CD4-positive, alpha-beta memory T cell (primary cell): ENCODE data around the gene LYRM4. TPM values are rescaled to one million over a fixed set of nuclear protein-coding genes. Genes with fewer than 3 reads are reported as not detected.
A peak's percentile ranks its signal among the peaks of the same experiment; 100 is the strongest.

Source experiments
- CTCF ChIA-PET: fragments of 350-600 bp; sonication (Branson Sonifier 250); formaldehyde crosslinking; loops from one replicate; lab custom pipeline; 2021; ENCODE audit warnings: inconsistent platforms; ENCODE audit not compliant: partially characterized antibody; lab: Charles Lee
- POLR2A ChIA-PET: fragments of 350-600 bp; sonication (Branson Sonifier 250); formaldehyde crosslinking; loops from one replicate; lab custom pipeline; 2021; ENCODE audit not compliant: partially characterized antibody; lab: Charles Lee
- DNase-seq, 5 donors: peaks; one replicate each; pipeline versions ENCODE4 v3.0.0 to v3.0.0-alpha.2; 2020 to 2022; ENCODE audit warnings: mixed read lengths in 1 of 5
- H3K27ac ChIP-seq: one replicate; pipeline ENCODE4 v1.7.0; 2013; ENCODE audit warnings: low read depth, low read length
- H3K27me3 ChIP-seq: 2 replicates; pipeline ENCODE4 v1.7.0; 2013; ENCODE audit warnings: mild to moderate bottlenecking, low read length, moderate library complexity; ENCODE audit not compliant: insufficient read depth
- H3K36me3 ChIP-seq: 2 replicates; pipeline ENCODE4 v1.7.0; 2013; ENCODE audit warnings: mild to moderate bottlenecking, low read length, moderate library complexity; ENCODE audit not compliant: insufficient read depth
- H3K4me1 ChIP-seq: 2 replicates; pipeline ENCODE4 v1.7.0; 2013; ENCODE audit warnings: mild to moderate bottlenecking, low read length, moderate library complexity; ENCODE audit not compliant: insufficient read depth
- H3K4me3 ChIP-seq, 2 donors: one replicate each; pipeline ENCODE4 v1.7.0; 2013; ENCODE audit warnings: low read length in 2 of 2, mild to moderate bottlenecking in 1 of 2
- H3K9me3 ChIP-seq, 2 donors: one replicate each; pipeline ENCODE4 v1.7.0; 2013; ENCODE audit warnings: low read length in 2 of 2, control low read depth in 1 of 2; ENCODE audit not compliant: control insufficient read depth in 1 of 2
- H3K27ac Mint-ChIP-seq, 7 donors: one replicate each; pipeline ENCODE4 v1.8.0; 2020 to 2021; ENCODE audit warnings: mixed read lengths in 7 of 7, mild to moderate bottlenecking in 6 of 7, inconsistent platforms in 3 of 7, moderate library complexity in 3 of 7
- H3K27me3 Mint-ChIP-seq, 2 donors: one replicate each; pipeline ENCODE4 v1.8.0; 2020 to 2021; ENCODE audit warnings: mixed read lengths in 2 of 2
- H3K36me3 Mint-ChIP-seq, 2 donors: one replicate each; pipeline ENCODE4 v1.8.0; 2020 to 2021; ENCODE audit warnings: mixed read lengths in 2 of 2, inconsistent platforms in 1 of 2, mild to moderate bottlenecking in 1 of 2
- H3K4me1 Mint-ChIP-seq, 4 donors: one replicate each; pipeline ENCODE4 v1.8.0; 2020 to 2021; ENCODE audit warnings: mixed read lengths in 4 of 4, mild to moderate bottlenecking in 1 of 4
- H3K4me3 Mint-ChIP-seq, 8 donors: one replicate each; pipeline ENCODE4 v1.8.0; 2020 to 2021; ENCODE audit warnings: mixed read lengths in 8 of 8, mild to moderate bottlenecking in 7 of 8, moderate library complexity in 6 of 8, inconsistent platforms in 3 of 8
- H3K9me3 Mint-ChIP-seq, 8 donors: one replicate each; pipeline ENCODE4 v1.8.0; 2020 to 2021; ENCODE audit warnings: mixed read lengths in 8 of 8, mild to moderate bottlenecking in 5 of 8, inconsistent platforms in 3 of 8, moderate library complexity in 1 of 8
- intact Hi-C: fragments of 100-400 bp; cut with micrococcal nuclease; formaldehyde crosslinking; loops from one replicate; pipeline ENCODE4 v1.15.1; 2023
- polyA plus RNA-seq, 2 donors: library from polyadenylated mRNA; unstranded; fragments of 300-500 nt; fragmentation: Illumina TruSeq; gene quantifications; one replicate each; pipeline ENCODE4 v1.2.3, GENCODE V29; 2021
- total RNA-seq, 2 experiments: library from RNA; stranded (reverse); gene quantifications; one replicate each; pipeline ENCODE4 v1.2.3, GENCODE V29; 2021

The LYRM4 gene
- total and polyA plus RNA-seq, 4 experiments from 2014 or later = 10.6 to 26.4 (median 15.2) TPM

DNA sequence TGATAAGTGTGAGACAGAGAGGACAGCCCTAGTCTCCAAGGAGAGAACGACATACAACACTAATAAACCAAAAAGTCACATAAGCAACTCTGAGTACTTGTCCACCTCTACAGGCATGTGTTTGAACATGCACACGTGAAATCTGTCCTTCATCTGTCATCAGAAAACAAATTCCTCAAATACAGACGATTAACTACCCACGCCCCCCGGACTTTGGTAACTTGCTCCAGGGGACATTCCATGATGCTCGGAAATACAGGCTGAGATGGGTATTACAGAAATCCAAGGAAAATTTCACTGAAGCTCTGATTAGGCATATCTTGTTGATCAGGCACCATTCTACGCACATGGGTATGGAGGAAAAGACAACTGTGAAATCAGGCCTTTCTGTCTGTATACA, 57.8 kb downstream of the LYRM4 start:
- Histone ChIP-seq H3K36me3 (no peaks in the 10 kb centered on the region), H3K27ac (no peak overlapping the region), H3K27me3 (no peaks in the 10 kb centered on the region), H3K4me1 (no peaks in the 10 kb centered on the region), H3K9me3 (no peaks in the 10 kb centered on the region), H3K4me3 (no peak overlapping the region)
- Mint-ChIP-seq H3K27ac (no peak overlapping the region), H3K27me3 (no peaks in the 10 kb centered on the region), H3K4me1 (no peaks in the 10 kb centered on the region), H3K9me3 (no peaks in the 10 kb centered on the region), H3K36me3 (peaks cover 0 to 4% of the 10 kb centered on the region in 2 donors), H3K4me3 (no peak overlapping the region)
- POLR2A ChIA-PET = no interaction called here
- intact Hi-C loops = no loop called here
- CTCF ChIA-PET = interaction anchor here (3.1 kb wide), 1 partner anchor 59 kb away, joined by 8 read pairs; no protein-coding TSS in a partner anchor
- no peak for DNase-seq

DNA sequence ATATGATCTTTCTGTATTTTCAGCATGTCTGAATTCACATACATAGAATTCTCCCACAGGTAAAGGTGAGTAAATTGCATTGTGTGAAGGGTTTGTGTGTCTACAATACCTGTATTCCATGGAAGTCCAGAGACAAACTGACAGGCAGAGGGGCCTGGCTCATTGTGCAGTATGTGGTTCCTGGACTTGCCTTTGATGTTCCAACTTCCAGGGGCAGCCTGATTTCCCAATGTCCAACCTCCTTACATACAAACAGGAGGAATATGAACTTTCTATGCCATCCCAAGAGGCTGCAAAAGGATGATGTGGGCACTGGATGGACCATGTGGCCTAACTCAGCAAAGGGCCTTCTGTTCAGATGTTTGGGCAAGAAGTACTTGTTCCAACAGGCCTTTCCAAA, 58.5 kb downstream of the LYRM4 start:
- Histone ChIP-seq H3K27ac (no peak overlapping the region), H3K36me3 (no peaks in the 10 kb centered on the region), H3K27me3 (no peaks in the 10 kb centered on the region), H3K4me1 (no peaks in the 10 kb centered on the region), H3K4me3 (no peak overlapping the region), H3K9me3 (no peaks in the 10 kb centered on the region)
- H3K27ac Mint-ChIP-seq = no peak overlapping the region
- H3K4me1 Mint-ChIP-seq = no peaks in the 10 kb centered on the region
- no peak overlapping the region for H3K4me3 Mint-ChIP-seq
- no peaks in the 10 kb centered on the region for H3K9me3 Mint-ChIP-seq
- CTCF ChIA-PET = interaction anchor here (3.1 kb wide), 1 partner anchor 58 kb away, joined by 8 read pairs; no protein-coding TSS in a partner anchor
- intact Hi-C loops = no loop called here
- DNase-seq = no peak
- POLR2A ChIA-PET = no interaction called here
- H3K36me3 Mint-ChIP-seq = peaks cover 0 to 3% of the 10 kb centered on the region in 2 donors
- no peaks in the 10 kb centered on the region for H3K27me3 Mint-ChIP-seq

DNA sequence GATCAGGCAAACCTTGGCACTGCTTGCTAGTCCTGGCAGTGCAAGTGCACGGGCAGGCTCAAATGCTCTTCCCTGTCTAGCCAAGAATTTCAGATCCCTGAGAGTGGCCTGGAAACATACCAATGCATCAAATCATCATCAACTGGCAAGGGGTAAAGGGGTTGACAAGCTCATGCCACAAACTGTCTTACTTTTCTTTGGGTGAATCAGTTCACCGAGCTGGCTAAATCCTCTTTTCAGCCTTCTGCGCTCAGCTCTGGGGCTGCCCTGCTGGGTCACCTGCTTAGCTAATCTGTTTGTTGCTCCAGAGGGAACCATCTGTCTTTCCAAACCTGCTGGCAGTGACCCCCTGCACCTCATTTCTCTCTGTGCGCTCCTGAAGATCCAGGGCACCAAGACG, 59.5 kb downstream of the LYRM4 start:
- intact Hi-C loops = no loop called here
- no peak overlapping the region for H3K27ac Mint-ChIP-seq
- POLR2A ChIA-PET = no interaction called here
- DNase-seq = no peak
- Histone ChIP-seq H3K27ac (no peak overlapping the region), H3K36me3 (no peaks in the 10 kb centered on the region), H3K9me3 (no peaks in the 10 kb centered on the region), H3K27me3 (no peaks in the 10 kb centered on the region), H3K4me3 (no peak overlapping the region), H3K4me1 (no peaks in the 10 kb centered on the region)
- H3K9me3 Mint-ChIP-seq = no peaks in the 10 kb centered on the region
- CTCF ChIA-PET = interaction anchor here (3.1 kb wide), 1 partner anchor 57 kb away, joined by 8 read pairs; no protein-coding TSS in a partner anchor
- peaks cover 0 to 8% of the 10 kb centered on the region in 2 donors for H3K36me3 Mint-ChIP-seq
- no peaks in the 10 kb centered on the region for H3K4me1 Mint-ChIP-seq
- H3K4me3 Mint-ChIP-seq = no peak overlapping the region
- no peaks in the 10 kb centered on the region for H3K27me3 Mint-ChIP-seq

DNA sequence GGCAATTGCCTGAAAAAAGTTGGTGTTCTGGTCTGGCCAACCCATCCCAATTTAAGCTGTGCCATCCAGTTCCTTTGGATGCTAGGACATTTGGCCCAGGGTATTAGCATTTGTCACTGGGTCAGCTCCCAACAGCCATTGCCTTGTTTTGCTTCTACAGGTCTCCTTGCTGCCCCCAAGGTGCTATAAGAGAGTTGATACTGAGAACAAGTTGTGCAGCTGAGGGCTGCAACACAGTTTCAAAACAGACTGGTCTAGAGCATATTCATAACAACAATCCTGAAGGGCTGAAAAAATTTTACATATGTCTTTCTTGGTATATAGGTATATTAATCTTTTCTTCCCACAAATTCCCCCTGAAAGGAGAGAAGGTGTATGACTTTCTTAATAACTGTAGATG, 61.0 kb downstream of the LYRM4 start:
- Histone ChIP-seq H3K9me3 (no peaks in the 10 kb centered on the region), H3K27ac (no peak overlapping the region), H3K27me3 (no peaks in the 10 kb centered on the region), H3K36me3 (no peaks in the 10 kb centered on the region), H3K4me1 (no peaks in the 10 kb centered on the region), H3K4me3 (no peak overlapping the region)
- no peak for DNase-seq
- peaks cover 0 to 5% of the 10 kb centered on the region in 2 donors for H3K36me3 Mint-ChIP-seq
- no peaks in the 10 kb centered on the region for H3K9me3 Mint-ChIP-seq
- H3K27me3 Mint-ChIP-seq = no peaks in the 10 kb centered on the region
- no peak overlapping the region for H3K4me3 Mint-ChIP-seq
- ChIA-PET POLR2A (no interaction called here), CTCF (no interaction called here)
- no peaks in the 10 kb centered on the region for H3K4me1 Mint-ChIP-seq
- intact Hi-C loops = no loop called here
- no peak overlapping the region for H3K27ac Mint-ChIP-seq

DNA sequence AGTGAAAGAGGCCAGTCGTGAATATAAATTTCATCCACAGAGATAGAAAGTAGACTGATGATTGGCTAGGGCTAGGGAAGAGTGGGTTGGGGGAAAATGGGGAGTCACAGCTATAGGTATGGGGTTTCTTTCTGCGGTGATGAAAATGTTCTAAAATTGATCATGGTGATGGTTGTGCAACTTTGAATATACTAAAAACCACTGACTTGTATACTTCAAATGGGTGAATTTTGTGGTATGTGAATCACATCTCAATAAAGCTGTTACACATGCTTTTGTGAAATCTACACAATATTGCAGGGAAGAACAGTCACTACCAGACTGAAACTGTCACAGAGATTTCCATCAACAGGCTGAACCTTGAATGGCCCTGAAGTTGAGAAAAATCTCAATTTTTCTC, 61.5 kb downstream of the LYRM4 start:
- intact Hi-C loops = no loop called here
- no peaks in the 10 kb centered on the region for H3K9me3 Mint-ChIP-seq
- no peaks in the 10 kb centered on the region for H3K27me3 Mint-ChIP-seq
- Histone ChIP-seq H3K4me1 (no peaks in the 10 kb centered on the region), H3K27me3 (no peaks in the 10 kb centered on the region), H3K27ac (no peak overlapping the region), H3K4me3 (no peak overlapping the region), H3K36me3 (no peaks in the 10 kb centered on the region), H3K9me3 (no peaks in the 10 kb centered on the region)
- H3K36me3 Mint-ChIP-seq = peaks cover 0 to 5% of the 10 kb centered on the region in 2 donors
- no peak overlapping the region for H3K4me3 Mint-ChIP-seq
- no peak for DNase-seq
- POLR2A ChIA-PET = no interaction called here
- H3K27ac Mint-ChIP-seq = peak overlapping the region in 1 of 7 donors; percentile 11
- CTCF ChIA-PET = no interaction called here
- H3K4me1 Mint-ChIP-seq = no peaks in the 10 kb centered on the region

DNA sequence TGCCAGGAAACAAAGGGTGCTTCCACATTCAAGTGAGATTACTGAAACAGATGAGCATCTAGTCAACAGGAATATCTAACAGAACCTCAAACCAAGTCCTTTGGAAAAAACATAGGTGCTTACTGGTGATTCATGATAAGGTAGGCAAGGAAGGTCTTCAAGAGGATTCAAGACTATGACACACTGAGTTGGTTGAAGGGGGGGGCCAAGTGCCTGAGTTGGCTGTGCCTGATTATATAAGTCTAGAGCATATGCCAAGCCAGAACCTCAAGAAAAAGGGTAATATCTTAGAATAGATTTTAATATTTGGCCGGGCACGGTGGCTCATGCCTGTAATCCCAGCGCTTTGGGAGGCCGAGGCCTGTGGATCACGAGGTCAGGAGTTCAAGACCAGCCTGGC, 63.7 kb downstream of the LYRM4 start:
- peaks cover 0 to 5% of the 10 kb centered on the region in 2 donors for H3K36me3 Mint-ChIP-seq
- no peak overlapping the region for H3K27ac Mint-ChIP-seq
- H3K27ac ChIP-seq = no peak overlapping the region
- no peaks in the 10 kb centered on the region for H3K9me3 Mint-ChIP-seq
- H3K4me1 Mint-ChIP-seq = no peaks in the 10 kb centered on the region
- no peaks in the 10 kb centered on the region for H3K4me1 ChIP-seq
- no peaks in the 10 kb centered on the region for H3K36me3 ChIP-seq
- CTCF ChIA-PET = interaction anchor here (1.7 kb wide), 1 partner anchor 105 kb away, joined by 3 read pairs; no protein-coding TSS in a partner anchor
- H3K4me3 ChIP-seq = no peak overlapping the region
- H3K4me3 Mint-ChIP-seq = no peak overlapping the region
- H3K27me3 ChIP-seq = no peaks in the 10 kb centered on the region
- no peak for DNase-seq
- POLR2A ChIA-PET = no interaction called here
- H3K27me3 Mint-ChIP-seq = no peaks in the 10 kb centered on the region
- H3K9me3 ChIP-seq = no peaks in the 10 kb centered on the region
- intact Hi-C loops = no loop called here

DNA sequence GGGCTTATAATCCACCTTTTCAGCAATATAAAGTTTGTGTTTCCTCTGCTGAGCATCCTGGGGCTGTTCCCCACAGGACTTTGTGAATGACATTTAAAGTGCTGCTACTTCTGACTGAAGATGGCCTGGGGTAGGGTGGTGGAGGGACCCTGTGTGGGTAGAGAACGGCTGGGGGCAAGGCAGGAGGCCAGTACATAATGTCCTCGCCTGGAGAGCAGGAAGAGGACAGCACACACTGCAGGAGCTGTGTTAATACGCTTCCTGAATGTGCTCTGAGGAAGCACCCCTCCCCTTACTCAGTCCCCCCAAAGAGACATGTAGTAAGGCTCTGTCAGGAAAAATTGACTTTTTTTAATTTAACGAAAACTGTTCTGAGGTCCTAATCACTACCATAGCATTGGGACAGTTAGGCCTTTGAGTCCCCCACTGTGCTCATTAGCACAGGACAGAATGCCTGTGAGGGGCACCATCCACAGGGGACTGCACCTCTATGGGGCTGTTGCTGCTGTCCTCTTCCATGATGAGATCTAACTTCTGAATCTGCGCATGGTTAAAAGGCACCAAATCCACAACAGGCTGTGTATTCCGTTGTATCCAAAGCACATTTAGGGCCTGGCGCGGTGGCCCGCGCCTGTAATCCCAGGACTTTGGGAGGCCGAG, 68.5 kb downstream of the LYRM4 start:
- ChIA-PET CTCF (no interaction called here), POLR2A (no interaction called here)

More for the DNA sequence above, 68.5 kb downstream of the LYRM4 start:
- Histone ChIP-seq H3K36me3 (no peaks in the 10 kb centered on the region), H3K9me3 (no peaks in the 10 kb centered on the region), H3K4me1 (no peaks in the 10 kb centered on the region), H3K27me3 (no peaks in the 10 kb centered on the region), H3K27ac (no peak overlapping the region), H3K4me3 (no peak overlapping the region)
- no peak for DNase-seq
- Mint-ChIP-seq H3K4me3 (no peak overlapping the region), H3K27me3 (no peaks in the 10 kb centered on the region), H3K27ac (peak overlapping the region in 2 of 7 donors; percentile 36 to 43), H3K9me3 (no peaks in the 10 kb centered on the region), H3K36me3 (peaks cover 0 to 5% of the 10 kb centered on the region in 2 donors), H3K4me1 (peaks cover 0 to 1% (median 0%) of the 10 kb centered on the region in 4 donors)
- intact Hi-C loops = no loop called here
